IMR-90 (cell line): ENCODE measurements around the gene MYL11. TPM values are rescaled to one million over a fixed set of nuclear protein-coding genes. Genes with fewer than 3 reads are reported as not detected.
A peak's percentile ranks its signal among the peaks of the same experiment; 100 is the strongest.

Experiments used
- ATAC-seq: fragments of 200-7000 bp; cut with Tn5 transposase; 2 replicates; pipeline ENCODE4 v1.9.1; 2020; ENCODE audit warnings: low read depth, mild to moderate bottlenecking, moderate library complexity
- BruUV-seq: library from RNA; stranded (reverse); fragments of 400-500 nt; replicated peaks from 2 replicates; lab custom pipeline; 2021; lab: Mats Ljungman, UMichigan
- CTCF ChIA-PET: fragments of 300-600 bp; formaldehyde crosslinking; extraction: SDS; loops from one replicate; lab custom pipeline; 2021; ENCODE audit warnings: antibody characterized with exemption; lab: Yijun Ruan, JAX
- POLR2A ChIA-PET: fragments of 300-600 bp; sonication (Branson Sonifier 250); formaldehyde crosslinking; loops from one replicate; lab custom pipeline; 2022; ENCODE audit warnings: antibody characterized with exemption; ENCODE audit not compliant: unreplicated experiment; lab: Charles Lee
- DNase-seq: peaks from one replicate; pipeline ENCODE4 v3.0.0; 2013
- H2AFZ ChIP-seq: replicated peaks from 2 replicates; pipeline ENCODE3; 2013; ENCODE audit warnings: low read length, mild to moderate bottlenecking; ENCODE audit not compliant: poor library complexity
- H2AK5ac ChIP-seq: 2 replicates; pipeline ENCODE4 v1.6.1; 2013; ENCODE audit warnings: low read depth, low read length, inconsistent platforms
- H2AK9ac ChIP-seq: replicated peaks from 2 replicates; pipeline ENCODE3; 2013; ENCODE audit warnings: mild to moderate bottlenecking, low read depth, low read length, moderate library complexity; ENCODE audit not compliant: poor library complexity
- H2BK120ac ChIP-seq: 2 replicates; pipeline ENCODE4 v1.6.1; 2013; ENCODE audit warnings: low read depth, low read length, inconsistent platforms
- H2BK15ac ChIP-seq: 3 replicates; pipeline ENCODE4 v1.6.1; 2013; ENCODE audit warnings: low read depth, low read length, inconsistent platforms
- H2BK20ac ChIP-seq: 2 replicates; pipeline ENCODE4 v1.6.1; 2013; ENCODE audit warnings: low read depth, mild to moderate bottlenecking, inconsistent platforms, low read length, moderate library complexity
- H2BK5ac ChIP-seq: 2 replicates; pipeline ENCODE4 v1.6.1; 2013; ENCODE audit warnings: mild to moderate bottlenecking, low read depth, low read length, inconsistent platforms; ENCODE audit not compliant: poor library complexity, severe bottlenecking
- H3K14ac ChIP-seq: replicated peaks from 2 replicates; pipeline ENCODE4 v1.6.1; 2013; ENCODE audit warnings: low read depth, low read length, inconsistent platforms
- H3K18ac ChIP-seq: 2 replicates; pipeline ENCODE4 v1.6.1; 2013; ENCODE audit warnings: low read depth, low read length, control low read depth
- H3K23ac ChIP-seq: 2 replicates; pipeline ENCODE4 v1.6.1; 2013; ENCODE audit warnings: low read depth, low read length, inconsistent platforms
- H3K27ac ChIP-seq: 2 replicates; pipeline ENCODE4 v1.5.1; 2013; ENCODE audit warnings: mild to moderate bottlenecking, control low read depth, low read length; ENCODE audit not compliant: insufficient read depth
- H3K27me3 ChIP-seq: 2 replicates; pipeline ENCODE4 v1.6.1; 2013; ENCODE audit warnings: low read length; ENCODE audit not compliant: control insufficient read depth, insufficient read depth
- H3K36me3 ChIP-seq: 2 replicates; pipeline ENCODE4 v1.6.1; 2013; ENCODE audit warnings: low read length, mixed read lengths; ENCODE audit not compliant: control insufficient read depth, insufficient read depth
- H3K4ac ChIP-seq: 2 replicates; pipeline ENCODE4 v1.6.1; 2013; ENCODE audit warnings: low read depth, low read length, inconsistent platforms
- H3K4me1 ChIP-seq: 2 replicates; pipeline ENCODE4 v1.6.1; 2013; ENCODE audit warnings: low read length, mixed read lengths; ENCODE audit not compliant: control insufficient read depth, insufficient read depth
- H3K4me2 ChIP-seq: 2 replicates; pipeline ENCODE4 v1.6.1; 2013; ENCODE audit warnings: low read depth, mild to moderate bottlenecking, control low read depth, low read length, moderate library complexity
- H3K4me3 ChIP-seq: 2 replicates; pipeline ENCODE4 v1.5.1; 2013; ENCODE audit warnings: low read depth, mild to moderate bottlenecking, control low read depth, low read length, moderate library complexity; ENCODE audit not compliant: insufficient read depth
- H3K56ac ChIP-seq: 2 replicates; pipeline ENCODE4 v1.6.1; 2013; ENCODE audit warnings: low read length, inconsistent platforms; ENCODE audit not compliant: insufficient read depth; ENCODE audit errors: extremely low read depth
- H3K79me1 ChIP-seq, 2 experiments: 2 replicates each; pipeline ENCODE4 v1.6.1; 2013; ENCODE audit warnings: low read length in 2 of 2, inconsistent platforms in 1 of 2, low read depth in 1 of 2
- H3K9ac ChIP-seq: 2 replicates; pipeline ENCODE4 v1.6.1; 2013; ENCODE audit warnings: low read depth, low read length, control low read depth
- H3K9me1 ChIP-seq: 2 replicates; pipeline ENCODE4 v1.6.1; 2013; ENCODE audit warnings: low read length, inconsistent platforms; ENCODE audit not compliant: insufficient read depth
- H3K9me3 ChIP-seq: 2 replicates; pipeline ENCODE4 v1.6.1; 2013; ENCODE audit warnings: low read length; ENCODE audit not compliant: control insufficient read depth, insufficient read depth
- H4K20me1 ChIP-seq: 2 replicates; pipeline ENCODE4 v1.6.1; 2013; ENCODE audit warnings: low read length, inconsistent platforms; ENCODE audit not compliant: insufficient read depth
- H4K5ac ChIP-seq: 2 replicates; pipeline ENCODE4 v1.6.1; 2013; ENCODE audit warnings: mild to moderate bottlenecking, low read depth, low read length, control low read depth
- H4K8ac ChIP-seq, 2 experiments: 2 replicates each; pipeline ENCODE4 v1.6.1; 2013; ENCODE audit warnings: low read depth in 2 of 2, low read length in 2 of 2, control low read depth in 1 of 2, inconsistent platforms in 1 of 2
- H4K91ac ChIP-seq: 2 replicates; pipeline ENCODE4 v1.6.1; 2013; ENCODE audit warnings: low read depth, low read length, inconsistent platforms; ENCODE audit not compliant: insufficient read depth
- BHLHE40 ChIP-seq: fragments of 150-350 bp; IDR thresholded peaks from 2 replicates; pipeline ENCODE4 v1.6.1; 2016; ENCODE audit warnings: mild to moderate bottlenecking, low read depth, low read length
- CEBPB ChIP-seq: IDR thresholded peaks from 2 replicates; pipeline ENCODE4 v1.6.1; 2012; ENCODE audit warnings: low read depth, low read length, improper control_type of control experiment
- CHD1 ChIP-seq: IDR thresholded peaks from 2 replicates; pipeline ENCODE4 v1.6.1; 2012; ENCODE audit warnings: low read depth, low read length, improper control_type of control experiment
- CTCF ChIP-seq: conservative IDR thresholded peaks from 2 replicates; pipeline ENCODE4 v1.5.1; 2012; ENCODE audit warnings: mild to moderate bottlenecking, low read depth, low read length, improper control_type of control experiment
- FOS ChIP-seq: fragments of 150-350 bp; IDR thresholded peaks from 2 replicates; pipeline ENCODE4 v1.6.1; 2016; ENCODE audit warnings: low read depth, low read length
- MAFK ChIP-seq: IDR thresholded peaks from 2 replicates; pipeline ENCODE4 v1.6.1; 2012; ENCODE audit warnings: low read depth, low read length, improper control_type of control experiment
- MAZ ChIP-seq: IDR thresholded peaks from 2 replicates; pipeline ENCODE4 v1.6.1; 2012; ENCODE audit warnings: low read depth, mild to moderate bottlenecking, low read length, improper control_type of control experiment, moderate library complexity, borderline replicate concordance
- MXI1 ChIP-seq: IDR thresholded peaks from 2 replicates; pipeline ENCODE4 v1.6.1; 2012; ENCODE audit warnings: low read depth, mild to moderate bottlenecking, low read length, moderate library complexity, borderline replicate concordance
- NFE2L2 ChIP-seq: fragments of 150-350 bp; IDR thresholded peaks from 2 replicates; pipeline ENCODE4 v1.6.1; 2016; ENCODE audit warnings: low read depth, mild to moderate bottlenecking, low read length
- POLR2A ChIP-seq: IDR thresholded peaks from 2 replicates; pipeline ENCODE4 v1.6.1; 2012; ENCODE audit warnings: mild to moderate bottlenecking, low read depth, low read length
- RAD21 ChIP-seq: IDR thresholded peaks from 2 replicates; pipeline ENCODE4 v1.6.1; 2012; ENCODE audit warnings: low read length, improper control_type of control experiment
- RCOR1 ChIP-seq: IDR thresholded peaks from 2 replicates; pipeline ENCODE4 v1.6.1; 2012; ENCODE audit warnings: mild to moderate bottlenecking, low read length, improper control_type of control experiment; ENCODE audit not compliant: insufficient replicate concordance
- RFX5 ChIP-seq: IDR thresholded peaks from 2 replicates; pipeline ENCODE4 v1.8.0; 2012; ENCODE audit warnings: low read depth, mild to moderate bottlenecking, low read length, moderate library complexity
- SMC3 ChIP-seq: fragments of 150-350 bp; IDR thresholded peaks from 2 replicates; pipeline ENCODE4 v1.6.1; 2016; ENCODE audit warnings: low read depth, mild to moderate bottlenecking, antibody characterized with exemption, low read length, moderate library complexity
- WGBS, 2 experiments: methylation state at CpG; one replicate each; pipeline versions ENCODE4 v1.1.5 to v1.1.7; 2013; ENCODE audit warnings: missing lambda C conversion rate in 2 of 2; ENCODE audit not compliant: insufficient read length in 1 of 2; ENCODE audit errors: extremely low coverage in 2 of 2; 5-methylcytosine and 5-hydroxymethylcytosine counted together
- dilution Hi-C: fragments of 300-500 bp; cut with HindIII; formaldehyde crosslinking; loops from one replicate; pipeline ENCODE4 v1.14.3; 2018; ENCODE audit warnings: low sequenced_read_pairs; ENCODE audit not compliant: unreplicated experiment
- in situ Hi-C: fragments of 300-500 bp; cut with MboI; formaldehyde crosslinking; loops from 3 replicates; pipeline ENCODE4 v1.14.3; 2019; ENCODE audit warnings: low sequenced_read_pairs, inconsistent platforms, mixed read lengths
- intact Hi-C: fragments of 100-400 bp; cut with micrococcal nuclease; formaldehyde crosslinking; loops from 2 replicates; pipeline ENCODE4 v1.10.0; 2022
- polyA plus RNA-seq, 3 experiments: library from polyadenylated mRNA; depleted of rRNA; stranded (reverse); fragments of >200 nt; gene quantifications; 2 replicates each; pipeline ENCODE4 v1.2.3, GENCODE V29; 2012; ENCODE audit warnings: low replicate concordance in 1 of 3
- total RNA-seq: library from RNA; depleted of rRNA; stranded (reverse); fragments of >200 nt; gene quantifications from 2 replicates; pipeline ENCODE4 v1.2.3, GENCODE V29; 2012
- TF ChIP-seq, protein P1 (sequence below): fragments of 150-350 bp; IDR thresholded peaks from 2 replicates; pipeline ENCODE4 v1.6.1; 2017; ENCODE audit warnings: mild to moderate bottlenecking, antibody characterized with exemption, low read length, low read depth

The MYL11 gene
- total and polyA plus RNA-seq, 2 of the 4 experiments (the other 2 are of a cell fraction), result 1.1 TPM; not detected in 1

DNA sequence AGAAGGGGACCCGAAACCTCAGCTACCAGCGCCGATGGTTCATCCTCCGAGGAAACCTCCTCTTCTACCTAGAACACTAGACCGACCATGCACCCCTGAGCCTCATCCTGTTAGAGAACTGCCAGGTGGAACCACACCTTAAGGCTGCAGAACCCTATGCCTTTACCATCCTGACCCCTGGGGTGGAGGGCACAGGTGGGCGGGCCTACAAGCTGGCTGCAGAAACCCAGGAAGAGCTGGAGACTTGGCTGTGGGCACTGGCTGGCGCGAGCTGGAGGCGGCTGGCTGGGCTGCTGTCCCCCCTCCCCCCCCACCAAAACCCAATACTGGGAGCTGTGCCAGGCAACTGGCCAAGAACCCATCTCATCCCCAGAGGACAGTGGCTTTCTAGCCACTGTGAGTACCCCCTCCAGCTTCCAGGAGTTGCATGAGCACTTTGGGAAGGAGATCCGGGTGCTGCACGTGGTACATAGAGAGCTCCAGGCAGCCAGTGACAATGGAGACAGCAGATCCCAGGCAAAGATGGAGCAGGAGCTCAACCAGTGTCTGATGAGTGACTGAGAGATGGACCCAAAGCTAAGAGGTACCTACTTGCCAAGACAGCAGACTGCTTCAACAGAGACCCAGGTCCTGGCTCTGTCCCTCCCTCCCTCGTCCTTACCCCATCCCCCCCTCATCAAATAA lies 18.1 kb upstream of the MYL11 start:
- Histone ChIP-seq H3K27me3 (no peaks in the 10 kb centered on the region), H3K36me3 (peaks cover 49% of the 10 kb centered on the region), H4K5ac (no peak overlapping the region; the same call in 1 of the 2 replicates), H3K18ac (no peak overlapping the region), H3K4me1 (peaks cover 7% of the 10 kb centered on the region; the same call in 1 of the 2 replicates), H2AK5ac (peak overlapping the region; percentile 88), H3K27ac (peak overlapping the region; percentile 93; the same call in 1 of the 2 replicates), H3K56ac (no peak overlapping the region), H3K79me1 (peaks cover 10 to 70% of the 10 kb centered on the region in 2 experiments), H2BK5ac (no peak overlapping the region), H3K9me3 (no peaks in the 10 kb centered on the region), H3K4me3 (no peak overlapping the region), H4K20me1 (peaks cover 8% of the 10 kb centered on the region; the same call in 1 of the 2 replicates), H4K8ac (peak overlapping the region; percentile 55 to 93), H2AK9ac (peak overlapping the region; percentile 96), H4K91ac (no peak overlapping the region), H3K4ac (peak overlapping the region; percentile 91), H3K23ac (no peak overlapping the region), H2AFZ (peak overlapping the region; percentile 18), H3K9me1 (peaks cover 9% of the 10 kb centered on the region), H3K9ac (no peak overlapping the region), H3K4me2 (peak overlapping the region; percentile 80), H2BK20ac (no peak overlapping the region), H2BK15ac (0 out of 3 replicates have a peak overlapping the region, but pooled peaks have one; percentile 12), H3K14ac (no peak overlapping the region), H2BK120ac (peak overlapping the region; percentile 71; the same call in 1 of the 2 replicates)
- POLR2A ChIA-PET, result interaction anchor here (0.6 kb wide), 1 partner anchor 305 kb away, joined by 5 read pairs; no protein-coding TSS in a partner anchor
- no TSS peak for BruUV-seq
- no CpG with 5 or more reads among the region's 12 CpGs for WGBS, 2 experiments
- in situ Hi-C loops, result no loop called here
- CTCF ChIA-PET, result no interaction called here
- dilution Hi-C loops, result no loop called here
- intact Hi-C loops, result no loop called here
- ATAC-seq (no peak), DNase-seq (no peak)
- TF ChIP-seq, protein P1, sequence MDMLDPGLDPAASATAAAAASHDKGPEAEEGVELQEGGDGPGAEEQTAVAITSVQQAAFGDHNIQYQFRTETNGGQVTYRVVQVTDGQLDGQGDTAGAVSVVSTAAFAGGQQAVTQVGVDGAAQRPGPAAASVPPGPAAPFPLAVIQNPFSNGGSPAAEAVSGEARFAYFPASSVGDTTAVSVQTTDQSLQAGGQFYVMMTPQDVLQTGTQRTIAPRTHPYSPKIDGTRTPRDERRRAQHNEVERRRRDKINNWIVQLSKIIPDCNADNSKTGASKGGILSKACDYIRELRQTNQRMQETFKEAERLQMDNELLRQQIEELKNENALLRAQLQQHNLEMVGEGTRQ, result no peak
- TF ChIP-seq RFX5 (no peak), POLR2A (no peak), MXI1 (no peak), NFE2L2 (no peak), BHLHE40 (no peak), RCOR1 (no peak), FOS (no peak), CTCF (no peak), SMC3 (no peak), RAD21 (no peak), MAZ (no peak), MAFK (no peak), CEBPB (no peak), CHD1 (no peak)
